RWPE2 (cell line): ENCODE measurements around the gene OMP.

Experiments
- ATAC-seq: fragments of 200-7000 bp; cut with Tn5 transposase; 3 replicates; pipeline ENCODE4 v1.9.1; 2021; ENCODE audit warnings: low read depth
- DNase-seq: peaks from one replicate; pipeline ENCODE4 v3.0.0-alpha.2; 2020; ENCODE audit warnings: low spot score
- H3K27ac ChIP-seq: fragments of 450-650 bp; 2 replicates; pipeline ENCODE4 v1.5.1; 2017; ENCODE audit warnings: mild to moderate bottlenecking; ENCODE audit not compliant: poor library complexity, severe bottlenecking
- H3K27me3 ChIP-seq: fragments of 250-450 bp; sonication (Bioruptor Pico); 2 replicates; pipeline ENCODE4 v1.5.1; 2021; ENCODE audit warnings: mild to moderate bottlenecking, moderate library complexity; ENCODE audit not compliant: insufficient read depth, poor library complexity, severe bottlenecking
- H3K36me3 ChIP-seq: fragments of 250-450 bp; sonication (Bioruptor Pico); 2 replicates; pipeline ENCODE4 v1.5.1; 2020; ENCODE audit warnings: low read depth, mild to moderate bottlenecking, moderate library complexity
- H3K4me1 ChIP-seq: fragments of 250-450 bp; sonication (Bioruptor Pico); 2 replicates; pipeline ENCODE4 v1.5.1; 2021; ENCODE audit warnings: mild to moderate bottlenecking, moderate library complexity; ENCODE audit not compliant: insufficient read depth, poor library complexity, severe bottlenecking
- H3K4me3 ChIP-seq: fragments of 250-450 bp; sonication (Bioruptor Pico); 2 replicates; pipeline ENCODE4 v1.5.1; 2021; ENCODE audit warnings: mild to moderate bottlenecking, moderate library complexity; ENCODE audit not compliant: severe bottlenecking
- H3K9me3 ChIP-seq: fragments of 250-450 bp; sonication (Bioruptor Pico); 2 replicates; pipeline ENCODE4 v1.5.1; 2021; ENCODE audit warnings: mild to moderate bottlenecking, moderate library complexity; ENCODE audit not compliant: severe bottlenecking
- TF ChIP-seq, protein P1 (sequence below): fragments of 450-650 bp; IDR thresholded peaks from one replicate; pipeline ENCODE4 v1.5.1; 2017; ENCODE audit warnings: mild to moderate bottlenecking, moderate library complexity; ENCODE audit not compliant: poor library complexity, severe bottlenecking

Gene OMP

DNA sequence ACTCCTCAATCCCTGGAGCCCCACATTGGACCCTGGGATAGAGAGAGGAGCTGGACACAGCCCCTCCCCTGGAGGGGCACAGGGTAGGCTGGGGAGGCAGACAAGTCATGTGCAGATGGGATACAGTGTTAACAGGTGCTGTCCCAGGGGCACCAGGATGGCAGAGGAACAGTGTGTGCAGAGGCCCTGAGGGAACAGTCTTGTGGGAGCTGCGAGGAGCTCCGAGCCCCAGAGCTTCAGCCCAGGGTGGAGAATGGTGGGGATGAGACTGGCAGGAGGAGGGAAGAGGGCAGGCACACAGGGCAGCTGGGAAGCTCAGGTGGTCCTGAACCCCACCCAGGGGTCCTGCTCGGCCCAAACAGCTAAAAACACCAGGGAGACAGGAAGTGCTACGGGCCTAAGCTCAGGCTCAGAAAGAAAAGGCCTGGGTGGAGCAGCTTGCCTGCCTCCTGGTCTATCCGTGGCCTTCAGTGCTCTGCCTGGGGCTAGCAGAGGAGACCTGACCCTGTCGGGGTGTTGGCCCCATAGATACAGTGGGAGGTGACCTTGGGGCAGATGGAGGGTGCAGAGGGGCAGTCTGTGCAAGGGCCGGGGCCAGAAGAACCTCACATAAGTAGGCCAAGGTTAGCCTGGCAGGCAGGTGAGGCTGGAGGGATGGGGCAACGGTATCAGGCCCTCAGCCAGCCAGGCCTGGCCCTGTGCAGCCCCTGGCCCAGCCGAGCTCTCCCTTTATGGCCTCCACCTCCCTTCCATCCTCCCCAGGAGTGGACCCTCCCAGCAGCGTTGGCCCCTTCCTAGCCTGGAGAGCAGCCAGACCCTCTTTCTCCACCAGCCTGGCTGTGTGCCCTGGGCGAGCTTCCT lies 20.4 kb upstream of the OMP start:
- ATAC-seq, result no peak
- Histone ChIP-seq H3K4me1 (no peaks in the 10 kb centered on the region), H3K27ac (no peak overlapping the region), H3K9me3 (no peaks in the 10 kb centered on the region), H3K4me3 (no peak overlapping the region), H3K36me3 (no peaks in the 10 kb centered on the region), H3K27me3 (no peaks in the 10 kb centered on the region)
- peak; percentile 34 for DNase-seq
- TF ChIP-seq, protein P1, sequence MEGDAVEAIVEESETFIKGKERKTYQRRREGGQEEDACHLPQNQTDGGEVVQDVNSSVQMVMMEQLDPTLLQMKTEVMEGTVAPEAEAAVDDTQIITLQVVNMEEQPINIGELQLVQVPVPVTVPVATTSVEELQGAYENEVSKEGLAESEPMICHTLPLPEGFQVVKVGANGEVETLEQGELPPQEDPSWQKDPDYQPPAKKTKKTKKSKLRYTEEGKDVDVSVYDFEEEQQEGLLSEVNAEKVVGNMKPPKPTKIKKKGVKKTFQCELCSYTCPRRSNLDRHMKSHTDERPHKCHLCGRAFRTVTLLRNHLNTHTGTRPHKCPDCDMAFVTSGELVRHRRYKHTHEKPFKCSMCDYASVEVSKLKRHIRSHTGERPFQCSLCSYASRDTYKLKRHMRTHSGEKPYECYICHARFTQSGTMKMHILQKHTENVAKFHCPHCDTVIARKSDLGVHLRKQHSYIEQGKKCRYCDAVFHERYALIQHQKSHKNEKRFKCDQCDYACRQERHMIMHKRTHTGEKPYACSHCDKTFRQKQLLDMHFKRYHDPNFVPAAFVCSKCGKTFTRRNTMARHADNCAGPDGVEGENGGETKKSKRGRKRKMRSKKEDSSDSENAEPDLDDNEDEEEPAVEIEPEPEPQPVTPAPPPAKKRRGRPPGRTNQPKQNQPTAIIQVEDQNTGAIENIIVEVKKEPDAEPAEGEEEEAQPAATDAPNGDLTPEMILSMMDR, result no peak

DNA sequence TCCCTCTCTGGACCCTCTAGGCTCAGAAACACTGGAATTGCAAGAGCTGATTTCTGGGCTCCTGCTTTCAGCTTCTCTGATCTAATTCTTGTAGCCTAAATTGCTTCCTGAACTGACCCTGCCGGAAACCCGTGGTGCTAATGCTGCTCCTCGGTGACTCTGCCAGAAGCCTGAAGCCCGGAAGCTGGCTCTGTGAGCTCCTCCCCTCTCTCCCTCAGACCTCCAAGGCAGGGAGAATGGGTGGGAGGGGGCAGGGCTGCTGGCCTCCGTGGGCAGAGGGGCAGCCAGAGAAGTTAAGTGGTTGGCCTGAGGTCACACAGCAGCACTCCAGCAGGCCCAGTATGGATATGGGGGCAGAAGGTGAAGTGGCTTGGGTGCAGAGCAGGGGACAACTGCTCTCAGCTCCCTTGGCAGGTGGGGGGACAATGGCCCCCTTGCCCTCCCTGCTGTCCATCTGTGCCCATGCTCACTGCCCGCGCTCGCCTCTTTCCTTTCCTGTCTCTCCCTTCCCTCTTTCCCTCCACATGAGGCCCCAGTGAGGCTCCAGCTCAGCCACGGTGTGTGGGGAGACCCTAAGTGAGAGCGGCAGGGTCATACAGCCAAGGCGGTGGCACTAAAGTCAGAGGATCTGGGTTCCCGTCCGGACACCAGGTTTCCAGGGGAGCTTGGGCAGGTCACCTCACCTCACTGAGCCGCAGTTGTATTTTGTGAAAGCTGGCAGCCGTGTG lies 19.6 kb upstream of the OMP start:
- ATAC-seq (no peak), DNase-seq (peak; percentile 49)
- no peaks in the 10 kb centered on the region for H3K36me3 ChIP-seq
- H3K27ac ChIP-seq, result no peak overlapping the region
- H3K4me1 ChIP-seq, result no peaks in the 10 kb centered on the region
- no peaks in the 10 kb centered on the region for H3K9me3 ChIP-seq
- TF ChIP-seq, protein P1, result no peak
- H3K27me3 ChIP-seq, result no peaks in the 10 kb centered on the region
- H3K4me3 ChIP-seq, result no peak overlapping the region

GRCh38 chr11:77083566-77084245 lies 18.9 kb upstream of the OMP start:
- Histone ChIP-seq H3K36me3 (no peaks in the 10 kb centered on the region), H3K4me1 (no peaks in the 10 kb centered on the region), H3K27me3 (no peaks in the 10 kb centered on the region), H3K27ac (no peak overlapping the region), H3K4me3 (no peak overlapping the region), H3K9me3 (no peaks in the 10 kb centered on the region)
- ATAC-seq (no peak), DNase-seq (peak; percentile 45)
- TF ChIP-seq, protein P1, result no peak

DNA sequence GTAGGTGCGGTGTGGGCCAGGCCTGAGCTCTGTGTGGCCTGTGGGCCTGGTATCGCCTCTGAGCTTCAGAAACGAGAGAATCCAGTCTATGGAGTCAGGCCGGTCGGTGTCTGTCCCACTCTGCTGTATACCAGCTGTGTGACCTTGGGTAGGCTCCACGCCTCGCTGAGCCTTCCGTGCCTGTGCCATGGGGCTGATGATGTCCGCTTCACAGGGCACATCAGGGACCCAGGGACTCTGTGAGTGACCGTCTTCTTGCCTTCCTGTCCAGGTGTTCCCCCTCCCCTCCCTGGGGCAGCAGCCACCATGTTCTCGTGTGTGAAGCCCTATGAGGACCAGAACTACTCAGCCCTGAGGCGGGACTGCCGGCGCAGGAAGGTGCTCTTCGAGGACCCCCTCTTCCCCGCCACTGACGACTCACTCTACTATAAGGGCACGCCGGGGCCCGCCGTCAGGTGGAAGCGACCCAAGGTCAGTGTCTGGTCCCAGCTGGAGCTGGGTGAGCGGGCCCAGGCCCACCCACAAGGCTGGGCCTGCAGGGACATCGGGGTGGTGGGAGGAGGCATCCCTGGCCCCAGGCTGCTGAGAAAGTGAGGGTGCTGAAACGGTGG lies 18.0 kb upstream of the OMP start:
- H3K27me3 ChIP-seq, result no peaks in the 10 kb centered on the region
- no peaks in the 10 kb centered on the region for H3K4me1 ChIP-seq
- no peaks in the 10 kb centered on the region for H3K9me3 ChIP-seq
- TF ChIP-seq, protein P1, result no peak
- DNase-seq (peak; percentile 46), ATAC-seq (no peak)
- no peaks in the 10 kb centered on the region for H3K36me3 ChIP-seq
- H3K27ac ChIP-seq, result no peak overlapping the region
- no peak overlapping the region for H3K4me3 ChIP-seq
